ENCODE results near the gene COL5A1.
"Not testable (repeated sequence)": the region's sequence is repeated elsewhere in the genome, so short reads cannot be mapped to it uniquely, and the experiment has no call there.

COL5A1 gene

DNA sequence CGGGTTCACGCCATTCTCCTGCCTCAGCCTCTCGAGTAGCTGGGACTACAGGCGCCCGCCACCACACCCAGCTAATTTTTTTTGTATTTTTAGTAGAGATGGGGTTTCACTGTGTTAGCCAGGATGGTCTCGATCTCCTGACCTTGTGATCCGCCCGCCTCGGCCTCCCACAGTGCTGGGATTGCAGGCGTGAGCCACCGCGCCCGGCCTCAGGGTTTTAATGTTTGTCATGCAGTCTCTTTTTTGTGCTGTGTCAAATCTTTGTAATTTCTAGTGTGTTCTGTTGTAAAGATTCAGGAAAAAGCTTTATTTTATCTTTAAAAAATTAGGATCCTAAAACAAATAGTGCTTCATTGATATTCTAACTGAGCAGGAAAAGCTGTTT, 62.1 kb downstream of the COL5A1 start:
- not testable (repeated sequence) for DNase-seq (ENCODE audit: insufficient read length, low spot score); FAIRE-seq

DNA sequence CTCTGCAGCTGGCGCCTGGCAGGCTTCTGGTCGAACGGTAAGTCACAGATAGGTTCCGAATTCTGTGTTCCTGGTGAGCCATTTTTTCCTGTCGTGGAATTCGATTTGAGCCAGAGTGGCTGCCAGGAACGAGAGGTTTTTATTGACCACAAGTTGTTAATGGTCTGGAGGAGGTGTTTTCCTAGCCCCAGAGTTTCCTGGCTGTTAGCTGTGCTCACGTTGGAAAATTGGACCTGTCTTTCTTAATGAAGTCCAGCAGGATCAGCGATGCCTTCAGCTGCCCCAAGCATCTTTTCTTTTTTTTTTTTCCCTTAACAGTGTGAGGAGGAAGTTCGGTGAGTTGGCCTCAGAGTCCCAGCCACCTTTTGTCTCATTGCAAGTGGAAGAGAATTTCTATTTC, 62.9 kb downstream of the COL5A1 start:
- FAIRE-seq: no peak
- no peak for DNase-seq (ENCODE audit: insufficient read length, low spot score)

DNA sequence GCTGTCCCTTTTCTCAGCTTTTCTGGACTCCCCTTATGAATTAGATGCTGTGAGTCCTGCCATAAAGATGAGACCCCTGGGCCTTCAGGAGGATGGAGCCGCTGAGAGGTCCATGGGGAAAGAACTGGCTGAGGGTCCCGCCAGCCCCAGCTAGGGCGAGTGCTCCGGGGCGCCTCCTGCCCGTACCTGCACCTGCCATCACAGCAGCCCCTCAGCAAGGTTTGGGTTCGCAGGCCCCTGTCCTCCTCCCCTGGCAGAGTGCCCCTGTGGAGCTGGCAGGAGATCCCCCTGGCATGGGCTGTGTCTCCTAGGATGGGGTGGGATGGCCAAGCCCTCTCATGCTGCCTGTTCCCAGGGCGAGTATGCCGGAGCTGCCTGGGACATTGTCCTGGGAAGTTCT, 64.2 kb downstream of the COL5A1 start:
- no peak for FAIRE-seq

DNA sequence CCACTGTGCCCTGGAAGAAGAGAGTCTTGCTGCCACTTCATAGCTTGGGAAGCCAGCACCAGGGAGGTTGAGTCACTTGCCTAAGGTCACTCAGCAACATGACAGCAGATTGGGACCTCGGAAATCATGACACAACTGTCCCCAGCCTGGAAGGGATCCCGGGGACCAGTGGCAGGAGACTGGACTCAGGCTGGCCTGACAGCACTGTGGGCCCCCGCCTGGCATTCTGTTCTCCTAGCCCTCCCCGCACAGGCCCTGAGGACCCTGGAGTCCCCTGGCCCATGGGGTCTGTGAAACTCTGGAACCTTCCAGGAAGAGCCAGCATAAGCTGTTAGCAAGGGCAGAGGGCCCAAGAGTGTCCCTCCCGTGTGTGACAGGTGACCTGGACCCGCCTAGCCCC, 64.9 kb downstream of the COL5A1 start:
- no peak for FAIRE-seq

More for the DNA sequence above, 64.2 kb downstream of the COL5A1 start:
- no peak for DNase-seq (ENCODE audit: insufficient read length, low spot score)

DNA sequence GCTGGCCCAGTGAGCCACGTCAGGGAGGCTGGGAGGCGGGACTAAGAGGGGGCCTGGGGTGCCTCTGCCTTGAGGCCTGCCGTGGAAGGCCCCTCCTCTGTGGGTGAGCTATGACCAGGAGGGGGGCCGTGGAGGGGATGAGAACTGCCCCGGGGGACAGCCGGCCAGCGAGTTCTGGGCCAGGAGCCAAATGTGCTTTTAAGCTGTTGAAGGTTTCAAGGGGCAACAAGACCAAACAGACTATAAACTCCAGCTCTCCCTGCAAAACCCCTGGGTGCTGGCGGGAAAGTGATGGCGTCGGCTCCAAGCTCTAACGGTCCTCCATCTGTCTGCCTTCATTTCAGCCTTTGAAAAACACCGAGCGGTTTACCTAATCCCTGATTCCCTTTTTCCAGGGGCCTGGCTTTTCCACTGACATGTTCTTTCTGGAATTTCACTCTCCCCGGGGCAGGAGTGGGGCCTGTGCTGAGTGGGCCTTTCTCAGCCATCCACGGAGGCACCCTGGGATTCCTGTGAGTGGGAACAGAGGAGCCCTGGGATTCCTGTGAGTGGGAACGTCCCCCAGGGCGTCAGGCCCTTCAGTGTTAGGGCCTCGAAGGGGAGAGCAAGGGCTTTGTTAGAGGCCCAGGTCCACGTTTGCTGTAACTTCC, 65.6 kb downstream of the COL5A1 start:
- FAIRE-seq (no peak), DNase-seq (ENCODE audit: insufficient read length, low spot score) (peak; percentile 65)

More for the DNA sequence above, 64.9 kb downstream of the COL5A1 start:
- DNase-seq (ENCODE audit: insufficient read length, low spot score): no peak

DNA sequence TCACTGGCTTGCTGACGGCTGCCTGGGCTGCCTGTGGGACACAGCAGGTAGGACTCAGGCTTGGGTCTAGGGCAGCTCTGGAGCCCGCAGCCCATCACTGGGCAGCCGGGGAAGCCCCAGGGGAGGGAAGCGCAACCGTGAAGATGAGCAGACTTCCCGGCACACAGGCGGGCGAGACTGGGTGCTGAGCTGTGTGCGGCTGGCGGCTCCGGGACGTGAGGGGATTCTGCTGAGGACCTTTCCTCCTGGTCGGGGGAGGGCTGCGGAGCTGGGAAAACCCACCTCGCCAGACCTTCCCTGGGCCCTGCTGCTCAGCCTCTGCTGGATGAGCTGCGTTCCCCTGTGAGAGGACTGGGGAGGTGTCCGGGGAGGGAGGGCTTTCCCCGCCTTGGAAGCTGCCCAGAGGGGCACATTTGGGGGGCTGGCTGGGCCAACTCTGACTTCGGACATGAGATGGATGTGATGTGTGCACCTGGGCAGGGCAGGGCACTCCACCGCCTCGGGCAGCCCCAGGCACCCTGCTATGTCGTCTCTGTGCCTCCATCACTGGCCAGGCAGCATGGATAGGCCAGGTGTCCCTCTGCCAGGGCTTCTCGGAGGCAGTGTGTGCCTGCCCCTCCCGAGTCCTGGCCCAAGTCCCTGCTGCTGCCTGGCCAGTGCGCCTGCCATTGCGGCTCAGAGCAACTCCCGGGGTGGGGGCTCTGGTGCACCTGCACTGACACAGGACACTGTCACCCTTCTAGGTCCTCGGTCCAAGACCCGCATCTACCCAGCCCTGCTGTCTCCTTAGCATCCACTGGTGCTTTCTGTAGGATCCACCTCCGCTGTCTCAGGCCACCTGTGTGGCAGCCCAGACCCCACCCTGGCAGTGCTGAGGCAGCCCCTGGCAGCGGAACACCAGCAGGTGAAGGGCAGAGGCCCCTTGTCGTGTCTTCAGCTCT, 66.4 kb downstream of the COL5A1 start:
- no peak for DNase-seq (ENCODE audit: insufficient read length, low spot score)
- FAIRE-seq: no peak

DNA sequence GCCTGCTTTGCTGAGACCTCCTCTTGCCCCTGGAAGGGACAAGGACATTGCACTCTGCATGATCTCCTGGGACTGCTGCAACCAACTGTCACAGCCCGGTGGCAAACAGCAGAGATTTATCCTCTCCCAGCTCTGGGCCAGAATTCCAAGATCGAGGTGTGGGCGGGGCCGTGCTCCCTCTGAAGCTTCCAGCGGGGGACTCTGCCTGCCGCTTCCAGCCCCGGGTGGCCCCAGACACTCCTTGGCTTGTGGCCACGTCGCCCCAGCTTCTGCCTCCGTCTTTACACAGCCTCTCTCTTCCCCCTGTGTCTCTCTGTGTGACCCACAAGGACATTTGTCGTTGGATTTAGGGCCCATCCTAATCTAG, 67.1 kb downstream of the COL5A1 start:
- no peak for DNase-seq (ENCODE audit: insufficient read length, low spot score)
- FAIRE-seq: no peak

DNA sequence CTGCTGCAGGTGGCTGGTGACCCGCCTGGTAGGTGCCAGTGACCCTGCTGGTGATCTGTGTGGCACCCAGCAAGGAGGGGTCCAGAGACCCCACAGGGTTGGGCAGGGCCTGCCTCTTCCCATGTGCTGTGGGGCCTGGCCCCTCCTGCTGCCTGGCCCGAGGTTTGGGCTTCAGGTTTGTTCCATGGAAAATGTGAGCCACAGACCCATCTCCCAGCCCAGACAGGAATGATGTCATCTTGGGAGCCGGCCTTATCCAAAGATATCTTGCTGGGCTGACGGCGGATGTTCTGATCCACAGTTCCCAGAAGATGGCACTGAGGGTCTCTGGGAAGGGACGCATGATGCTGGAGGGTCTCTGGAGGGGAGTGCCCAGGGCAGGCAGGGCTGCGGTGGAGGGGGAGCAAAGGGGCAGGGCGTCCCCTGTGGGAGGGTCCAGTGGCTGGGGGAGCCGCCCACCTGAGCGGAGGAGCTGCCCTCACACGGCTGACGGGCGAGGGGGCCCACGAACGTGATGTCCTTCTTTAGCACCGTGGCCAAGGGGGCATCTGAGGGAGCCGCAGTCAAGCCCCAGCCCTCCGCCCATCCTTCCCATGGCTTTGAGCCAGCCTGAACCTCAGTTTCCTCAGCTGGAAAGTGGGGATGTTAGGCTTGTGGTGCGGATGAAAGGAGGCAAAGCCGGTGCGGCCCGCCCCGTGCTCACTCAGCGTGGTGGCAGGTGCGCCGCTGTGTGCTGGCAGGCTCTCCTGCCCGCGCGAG, 68.1 kb downstream of the COL5A1 start:
- FAIRE-seq (no peak), DNase-seq (ENCODE audit: insufficient read length, low spot score) (no peak)

DNA sequence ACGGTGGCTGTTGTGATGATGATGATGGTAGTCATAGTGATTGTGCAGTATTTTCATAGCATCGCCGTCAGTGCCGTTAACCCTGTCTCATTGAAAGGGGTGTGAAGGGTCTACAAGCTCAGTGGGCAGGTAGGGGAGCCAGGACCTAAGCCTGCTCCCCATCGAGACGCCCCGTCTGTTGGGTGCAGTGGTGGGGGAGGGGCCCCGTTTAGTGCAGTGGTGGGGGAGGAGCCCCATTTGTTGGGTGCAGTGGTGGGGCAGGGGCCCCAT, 68.6 kb downstream of the COL5A1 start:
- FAIRE-seq (no peak), DNase-seq (ENCODE audit: insufficient read length, low spot score) (no peak)

DNA sequence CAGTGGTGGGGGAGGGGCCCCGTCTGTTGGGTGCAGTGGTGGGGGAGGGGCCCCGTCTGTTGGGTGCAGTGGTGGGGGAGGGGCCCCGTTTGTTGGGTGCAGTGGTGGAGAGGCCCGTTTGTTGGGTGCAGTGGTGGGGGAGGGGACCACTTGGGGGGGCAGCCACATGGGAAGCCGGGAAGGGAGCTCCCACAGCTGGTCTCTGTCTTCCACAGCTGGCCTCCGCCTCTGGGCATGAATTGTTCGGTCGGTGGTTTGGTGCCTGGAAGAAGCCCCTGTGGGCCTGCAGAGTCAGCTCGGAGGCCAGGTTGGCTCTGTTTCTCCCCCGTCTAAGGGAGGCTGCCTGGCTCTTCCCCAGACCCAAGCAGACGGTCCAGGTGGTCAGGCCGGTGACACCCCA, 69.3 kb downstream of the COL5A1 start:
- no peak for FAIRE-seq
- DNase-seq (ENCODE audit: insufficient read length, low spot score): no peak

DNA sequence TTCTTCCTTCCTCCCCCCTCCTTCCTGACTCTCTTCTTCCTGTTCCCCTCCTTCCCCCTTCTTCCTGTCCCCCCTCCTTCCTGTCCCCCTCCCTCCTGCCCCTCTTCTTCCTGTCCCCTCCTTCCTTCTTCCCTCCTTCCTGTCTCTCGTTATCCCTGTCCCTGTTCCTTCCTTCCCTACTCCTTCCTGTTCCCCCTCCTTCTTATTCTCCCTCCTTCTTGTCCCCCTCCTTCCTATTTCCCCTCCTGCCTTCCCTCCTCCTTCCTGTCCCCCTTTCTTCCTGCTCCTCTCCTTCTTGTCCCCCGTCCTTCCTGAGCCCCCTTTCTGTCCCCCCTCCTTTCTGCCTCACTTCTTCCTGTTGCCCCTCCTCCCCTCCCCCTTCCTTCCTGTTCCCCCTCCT, 70.6 kb downstream of the COL5A1 start:
- FAIRE-seq: no peak
- DNase-seq (ENCODE audit: insufficient read length, low spot score): no peak

DNA sequence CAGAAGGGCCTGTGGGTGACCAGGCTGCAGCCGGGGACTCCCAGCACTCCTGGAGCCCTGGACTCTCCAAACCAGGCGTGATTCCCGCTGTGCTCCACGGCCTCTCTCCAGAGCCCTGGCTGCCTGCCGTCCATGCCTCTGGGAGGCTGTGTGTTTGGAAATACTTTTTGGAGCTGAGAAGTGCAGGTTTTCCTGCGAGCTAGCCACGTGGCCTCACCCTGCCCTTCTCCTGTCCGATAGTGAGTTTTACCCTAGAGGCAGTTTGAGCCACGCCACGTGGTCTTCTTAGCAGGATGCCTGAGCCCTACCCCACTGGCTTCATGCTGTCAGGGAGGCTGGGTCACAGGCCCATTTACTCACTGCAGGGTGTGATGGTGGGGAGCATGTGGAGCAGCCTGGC, 71.3 kb downstream of the COL5A1 start:
- no peak for DNase-seq (ENCODE audit: insufficient read length, low spot score)
- no peak for FAIRE-seq

DNA sequence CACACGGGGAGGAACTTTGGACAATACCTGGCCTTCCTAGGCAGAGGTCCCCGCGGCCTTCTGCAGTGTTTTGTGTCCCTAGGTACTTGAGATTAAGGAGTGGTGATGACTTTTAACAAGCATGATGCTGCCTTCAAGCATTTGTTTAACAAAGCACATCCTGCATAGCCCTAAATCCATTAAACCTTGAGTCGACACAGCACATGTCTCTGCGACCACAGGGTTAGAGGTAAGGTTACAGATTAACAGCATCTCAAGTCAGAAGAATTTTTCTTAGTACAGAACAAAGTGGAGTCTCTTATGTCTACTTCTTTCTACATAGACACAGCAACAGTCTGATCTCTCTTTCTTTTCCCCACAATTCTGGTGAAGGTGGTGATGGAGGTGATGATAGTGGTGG, 73.9 kb downstream of the COL5A1 start:
- FAIRE-seq: not testable (repeated sequence)

DNA sequence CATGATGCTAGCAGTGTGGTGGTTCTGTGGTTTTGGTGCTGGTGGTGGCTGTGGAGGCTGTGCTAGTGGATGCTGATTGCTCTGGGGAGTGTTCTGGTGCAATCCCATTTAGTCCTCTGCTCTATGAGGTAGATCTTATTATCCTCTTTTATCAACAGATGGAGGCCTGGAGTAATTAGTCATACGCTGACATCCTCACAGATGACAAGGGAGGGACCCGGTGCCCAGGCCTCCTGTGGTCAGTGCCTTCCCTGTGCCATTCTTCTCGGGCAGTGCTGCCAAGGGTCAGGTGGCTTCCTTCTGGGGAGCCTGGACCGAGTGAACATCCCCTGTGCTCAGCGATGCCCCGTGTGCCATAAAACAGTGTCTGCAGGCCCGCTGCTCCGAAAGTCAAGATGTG, 74.5 kb downstream of the COL5A1 start:
- DNase-seq (ENCODE audit: insufficient read length, low spot score) (no peak), FAIRE-seq (no peak)

More for the DNA sequence above, 73.9 kb downstream of the COL5A1 start:
- DNase-seq (ENCODE audit: insufficient read length, low spot score): not testable (repeated sequence)

DNA sequence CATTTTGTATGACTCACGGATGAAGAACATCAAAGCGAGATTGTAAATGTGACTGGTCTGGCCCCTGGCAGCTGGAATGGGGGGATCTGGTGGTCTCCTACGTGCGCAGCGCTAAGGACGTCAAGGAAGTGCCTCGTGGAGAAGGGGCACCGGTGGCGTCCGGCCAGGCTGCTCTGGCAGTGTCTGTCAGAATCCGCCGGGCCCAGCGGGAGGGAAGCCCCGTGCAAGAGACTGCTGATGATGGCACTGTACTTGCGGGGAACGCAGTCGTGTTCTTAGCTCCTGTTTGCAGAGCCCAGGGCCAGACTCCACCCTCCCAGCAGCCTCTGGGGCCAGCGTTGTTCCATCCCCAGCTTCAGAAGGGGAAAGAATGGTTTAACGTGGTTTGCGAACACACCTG, 75.5 kb downstream of the COL5A1 start:
- no peak for DNase-seq (ENCODE audit: insufficient read length, low spot score)
- FAIRE-seq: no peak

DNA sequence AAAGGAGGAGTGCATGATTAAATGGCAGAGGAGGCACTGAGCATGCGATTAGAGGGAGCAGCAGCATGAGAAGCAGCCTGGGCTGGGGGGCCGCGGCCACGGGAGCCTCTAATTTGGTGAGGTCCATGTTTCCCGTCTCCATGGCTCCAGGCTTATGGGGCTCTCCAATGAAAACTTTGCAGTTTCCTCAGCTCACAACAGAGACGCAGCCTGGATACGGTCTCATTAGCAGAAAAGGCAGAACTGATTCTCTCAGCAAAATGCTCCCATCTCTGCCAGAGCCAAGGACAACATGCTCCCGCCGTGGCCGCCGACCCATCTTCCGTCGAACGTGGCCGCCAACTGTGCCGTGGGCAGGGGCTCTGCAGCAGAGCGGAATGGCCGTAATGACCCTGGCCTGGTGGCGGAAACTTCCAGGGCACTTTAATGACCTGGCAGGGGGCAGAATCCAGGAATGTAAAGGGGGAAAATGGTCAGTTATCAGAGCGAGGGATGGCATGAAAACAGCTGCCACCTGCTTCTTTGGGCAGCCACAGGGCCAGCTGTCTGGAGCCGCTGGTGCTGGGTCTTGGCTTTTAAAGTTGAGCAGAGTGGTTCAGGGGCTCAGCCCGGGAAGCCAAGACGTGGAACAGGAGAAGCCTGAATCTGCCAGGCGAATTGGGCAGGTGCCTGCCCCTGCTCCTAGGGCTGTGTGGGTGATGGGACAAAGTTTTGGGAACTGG, 76.5 kb downstream of the COL5A1 start:
- FAIRE-seq: no peak
- no peak for DNase-seq (ENCODE audit: insufficient read length, low spot score)

DNA sequence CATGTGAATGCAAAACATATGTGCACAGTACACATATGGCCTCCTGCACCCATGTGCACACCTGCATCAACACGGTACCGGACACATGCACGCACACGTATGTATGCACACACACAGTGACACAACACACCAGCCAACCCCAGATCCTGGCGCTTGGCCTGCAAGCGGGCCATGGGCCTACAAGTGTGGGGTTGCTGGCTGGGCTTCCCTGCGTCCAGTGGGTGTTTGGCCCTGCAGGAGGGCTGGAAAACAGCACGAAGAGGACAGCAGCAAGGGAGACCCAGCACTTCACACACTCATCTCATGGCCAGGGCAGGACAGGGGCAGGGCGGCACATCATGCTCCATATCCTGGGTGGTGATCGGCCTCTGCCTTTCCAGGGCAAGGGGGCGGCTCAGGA, 77.7 kb downstream of the COL5A1 start:
- FAIRE-seq: no peak
- DNase-seq (ENCODE audit: insufficient read length, low spot score): no peak

DNA sequence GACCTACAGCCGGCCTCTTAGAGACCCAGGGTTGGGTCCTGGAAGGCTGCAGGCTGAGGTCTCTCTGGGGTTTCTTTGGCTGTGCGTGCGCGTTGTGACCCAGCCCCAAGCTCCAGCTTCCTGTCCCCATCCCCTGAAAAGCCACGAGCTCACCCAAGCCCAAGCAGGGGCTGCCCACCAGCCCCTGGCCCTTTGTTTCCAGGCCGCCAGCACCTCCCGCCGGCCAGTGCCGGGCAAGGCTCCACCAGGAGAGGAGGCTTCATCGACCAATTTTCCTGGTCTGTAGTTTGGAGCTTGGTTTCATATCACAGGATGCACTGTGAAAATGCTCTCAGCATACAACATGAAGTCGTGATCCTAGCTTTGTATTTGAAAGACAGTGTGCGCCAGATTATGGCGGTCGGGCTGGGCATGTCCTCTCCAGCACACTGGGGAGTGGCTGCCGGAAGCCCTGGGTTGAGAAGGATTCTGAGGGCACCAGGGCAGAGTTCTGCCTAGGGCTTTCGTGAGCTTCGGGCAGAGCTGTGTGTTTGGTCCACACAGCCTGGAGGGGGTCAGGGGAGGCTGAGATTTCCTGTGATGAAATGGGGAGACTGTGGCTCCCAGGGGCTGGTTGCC, 78.6 kb downstream of the COL5A1 start:
- FAIRE-seq: no peak
- DNase-seq (ENCODE audit: insufficient read length, low spot score): no peak

DNA sequence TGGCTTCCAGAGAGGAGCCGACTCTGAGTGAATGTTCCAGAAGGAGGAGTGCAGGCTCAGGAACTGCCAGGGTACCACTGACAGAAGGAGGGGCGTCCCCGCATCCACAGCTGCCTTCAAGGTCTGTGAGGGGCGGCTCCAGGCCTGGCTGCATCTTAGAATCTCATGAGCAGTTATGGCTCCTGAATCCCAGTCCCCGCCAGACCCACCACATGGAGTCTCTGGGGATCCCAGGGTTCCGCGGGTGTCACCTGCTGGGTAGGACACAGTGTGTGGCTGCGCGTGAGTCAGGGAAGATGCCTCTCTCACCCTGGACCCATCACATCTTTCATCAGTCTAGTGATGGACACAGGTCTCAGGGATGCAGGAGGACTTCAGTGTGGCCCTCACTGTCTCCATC, 79.2 kb downstream of the COL5A1 start:
- FAIRE-seq (no peak), DNase-seq (ENCODE audit: insufficient read length, low spot score) (no peak)

DNA sequence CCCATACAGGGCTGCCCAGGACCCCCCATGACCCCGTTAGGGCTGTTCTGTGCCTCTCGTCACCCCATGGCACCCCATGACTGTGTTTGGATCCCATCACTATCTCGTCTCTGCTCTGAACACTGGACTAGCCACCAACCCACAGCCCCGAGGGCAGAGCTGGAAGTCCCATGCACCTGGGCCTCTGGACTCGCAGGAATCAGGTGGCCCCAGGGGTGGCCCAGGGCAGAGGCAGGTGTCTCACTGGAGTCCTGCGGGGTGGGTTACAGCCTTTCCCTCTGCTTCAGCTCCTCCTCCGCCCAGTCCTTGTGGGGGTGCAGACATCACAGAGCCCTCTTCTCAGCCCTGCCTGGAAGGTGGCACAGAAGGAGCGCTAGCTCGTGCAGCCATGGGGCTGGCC, 79.7 kb downstream of the COL5A1 start:
- no peak for FAIRE-seq
- DNase-seq (ENCODE audit: insufficient read length, low spot score): no peak
